HuH-7 (cell line): ENCODE data around the gene MAD1L1.
"Not testable (repeated sequence)": the region's sequence is repeated elsewhere in the genome, so short reads cannot be mapped to it uniquely, and the experiment has no call there.

Source experiments
- DNase-seq: peaks from one replicate; pipeline ENCODE4 v3.0.0; 2011; ENCODE audit warnings: low spot score

The MAD1L1 gene

DNA sequence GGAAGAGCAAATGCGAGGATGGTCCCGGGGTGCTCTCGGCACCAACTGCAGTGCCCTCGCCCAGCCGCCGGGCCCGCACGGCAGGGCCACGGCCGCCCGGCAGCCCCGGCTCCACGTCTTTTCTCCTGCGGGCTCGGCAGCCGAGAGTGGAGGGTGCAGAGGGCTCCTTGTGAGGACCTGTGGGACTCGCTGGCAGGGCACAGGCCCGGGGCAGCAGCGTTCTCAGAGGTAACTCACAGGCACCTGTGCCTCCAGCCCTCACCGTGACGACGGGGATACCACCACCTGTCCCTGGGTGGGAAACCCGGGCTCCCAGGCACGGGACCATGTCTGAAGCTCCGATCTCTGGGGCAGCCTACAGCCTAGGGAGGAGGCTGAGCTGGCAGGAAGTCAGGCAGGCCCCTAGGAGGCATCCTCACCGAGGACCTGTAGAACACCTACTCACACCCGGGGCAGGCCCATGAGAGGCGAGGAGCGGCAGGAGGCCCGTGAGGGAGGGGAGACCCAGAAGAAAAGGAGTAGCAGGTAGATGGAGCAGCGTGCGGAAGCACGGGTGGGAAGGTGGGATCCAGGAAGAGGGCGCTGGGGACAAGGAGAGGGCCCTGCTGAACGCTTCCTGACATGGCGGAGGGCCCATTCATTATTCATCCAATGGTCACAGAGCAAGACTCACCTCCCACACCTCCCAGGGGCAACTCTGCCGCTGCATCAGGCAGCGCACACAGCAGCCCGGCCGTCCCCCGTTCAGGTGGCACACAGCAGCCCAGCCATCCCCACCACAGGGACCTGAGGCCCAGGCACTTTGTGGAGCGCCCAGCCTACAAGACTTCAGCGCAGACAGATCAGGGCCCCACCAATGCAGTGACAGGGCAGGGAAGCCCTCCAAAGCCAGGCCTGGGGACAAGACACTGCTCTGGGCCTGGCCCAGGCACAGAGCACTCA lies 244.9 kb downstream of the MAD1L1 start:
- no peak for DNase-seq

DNA sequence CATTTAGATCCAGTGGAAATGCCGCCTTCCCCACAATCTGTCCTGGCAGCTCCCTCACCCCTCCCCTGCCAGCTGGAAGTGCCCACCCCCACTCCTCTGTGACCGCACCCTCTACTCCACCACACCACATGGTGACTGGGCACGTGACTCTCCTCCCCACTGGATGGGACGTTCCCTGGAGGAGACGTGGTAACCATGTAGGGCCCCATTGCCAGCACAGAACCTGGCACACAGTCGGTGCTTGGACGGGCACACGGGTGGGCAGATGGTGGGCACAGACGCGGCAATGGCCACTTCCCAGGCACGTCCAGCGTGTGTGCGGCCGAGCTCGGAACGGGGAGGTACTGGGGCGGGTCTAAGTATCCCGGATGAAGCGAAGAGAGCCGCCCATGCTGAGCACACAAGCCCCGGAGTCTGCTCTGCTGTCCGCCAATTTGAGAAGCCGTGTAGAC lies 245.6 kb downstream of the MAD1L1 start:
- no peak for DNase-seq

DNA sequence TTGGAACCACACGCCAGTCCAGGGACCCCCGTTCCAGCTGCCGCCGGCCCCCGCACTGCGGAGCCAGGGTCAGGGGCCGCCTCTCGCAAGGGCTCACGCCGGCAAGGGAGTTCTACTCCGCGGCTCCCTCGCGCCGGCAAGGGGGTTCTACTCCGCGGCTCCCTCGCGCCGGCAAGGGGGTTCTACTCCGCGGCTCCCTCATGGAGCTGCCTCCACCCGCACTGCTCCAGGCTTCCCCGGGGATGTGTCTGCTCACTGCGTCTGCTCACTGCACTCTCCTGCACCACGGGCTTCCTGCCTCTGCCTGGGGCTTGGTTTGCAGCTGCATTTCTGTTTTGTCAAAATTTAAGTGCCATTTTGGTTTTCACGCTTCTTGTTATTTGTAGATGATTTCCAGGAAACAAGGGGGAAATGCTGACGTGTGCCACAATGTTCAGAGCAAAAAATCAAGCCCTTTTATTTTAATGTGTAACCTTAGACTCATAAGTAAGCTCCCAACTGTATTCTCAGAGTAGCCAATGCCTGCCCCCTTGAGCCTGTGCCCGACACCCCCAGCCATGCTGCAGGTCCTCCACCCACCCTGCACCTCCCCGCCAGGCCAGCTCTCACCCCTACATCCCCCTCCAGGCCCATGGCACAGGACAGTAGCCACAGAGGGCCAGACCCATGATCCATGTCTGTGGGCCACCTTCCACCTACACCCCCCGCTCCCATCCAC lies 246.2 kb downstream of the MAD1L1 start:
- no peak for DNase-seq

DNA sequence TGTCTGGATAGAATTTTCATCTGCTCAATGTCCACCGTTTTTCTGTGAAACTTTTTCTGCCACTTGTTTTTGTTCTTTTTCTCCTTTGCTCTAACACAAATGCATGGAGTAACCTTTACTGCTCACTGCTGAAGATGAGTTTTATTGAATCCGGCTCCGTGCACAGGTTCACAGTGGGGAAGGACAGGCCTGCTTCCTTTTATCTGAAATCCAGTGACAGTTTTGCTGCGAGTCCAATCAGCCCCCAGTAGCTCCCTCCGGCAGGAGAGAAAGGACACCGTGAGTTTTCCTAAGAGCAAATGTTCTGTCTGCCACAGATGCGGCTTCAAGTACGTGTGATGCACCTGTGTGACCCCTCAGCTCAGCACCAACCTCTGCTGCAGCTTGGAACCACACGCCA lies 246.8 kb downstream of the MAD1L1 start:
- DNase-seq, result no peak

DNA sequence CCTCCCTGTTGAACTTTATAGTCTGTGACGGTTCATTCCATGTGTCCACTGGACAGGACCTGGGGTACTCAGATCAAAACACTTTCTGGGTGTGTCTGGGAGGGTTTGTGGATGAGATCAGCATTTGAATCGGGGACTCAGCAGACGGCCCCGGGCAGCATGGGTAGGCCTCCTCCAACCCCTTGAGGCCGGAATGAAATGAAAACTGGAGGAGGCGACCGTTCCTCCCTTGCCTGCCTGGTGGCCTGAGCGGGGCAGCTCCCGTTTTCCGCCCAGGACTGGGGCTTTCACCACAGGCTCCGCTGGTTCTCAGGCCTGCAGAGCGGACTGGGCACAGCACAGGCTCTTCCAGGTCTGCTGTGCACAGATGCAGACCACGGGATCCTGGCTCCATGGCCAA lies 247.7 kb downstream of the MAD1L1 start:
- DNase-seq, result no peak

DNA sequence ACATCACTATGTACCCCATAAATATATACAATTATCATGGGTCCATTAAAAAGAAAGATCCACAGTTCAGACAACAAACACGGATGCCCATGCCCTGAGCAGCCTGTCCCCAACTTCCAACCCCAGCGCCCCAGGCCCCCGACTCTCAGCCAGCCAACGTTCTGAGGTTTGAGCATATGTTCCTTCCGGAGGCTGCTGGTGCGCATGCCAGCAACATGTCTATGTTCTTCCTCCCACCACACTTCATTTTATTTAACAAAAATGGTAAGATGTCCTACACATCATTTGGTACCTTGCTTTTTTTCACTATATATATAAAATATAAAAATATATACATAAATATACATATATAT lies 250.9 kb downstream of the MAD1L1 start:
- no peak for DNase-seq

DNA sequence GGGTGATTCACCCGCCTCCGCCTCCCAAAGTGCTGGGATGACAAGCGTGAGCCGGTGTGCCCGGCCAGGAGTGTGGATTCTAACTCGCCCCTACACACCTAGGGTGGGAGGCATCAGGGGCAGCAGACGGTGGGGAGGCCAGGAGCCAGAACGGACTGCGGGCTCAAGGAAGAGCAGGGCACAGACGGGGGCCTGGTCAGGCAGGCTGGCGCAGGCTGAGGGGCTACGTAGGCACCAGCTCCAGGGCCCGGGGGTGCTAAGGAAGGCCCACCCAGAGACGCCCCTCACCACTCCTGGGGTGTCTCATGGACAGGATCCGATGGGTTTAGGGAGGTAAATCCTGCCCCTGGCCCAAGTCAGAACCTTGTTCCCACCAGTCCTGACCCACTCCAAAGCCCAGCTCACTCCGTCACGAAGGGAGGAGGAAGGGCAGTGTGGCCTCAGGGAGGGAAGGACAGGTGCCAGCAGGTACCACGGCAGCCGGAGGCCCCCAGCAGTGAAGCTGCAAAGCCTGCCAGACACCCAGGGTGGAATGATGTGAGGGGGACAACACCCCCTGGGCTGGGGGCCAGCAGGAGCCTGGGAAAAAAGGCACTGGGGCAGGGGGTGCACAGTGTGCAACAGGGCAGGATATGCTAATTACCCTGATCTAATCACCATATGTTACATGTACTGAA lies 251.4 kb downstream of the MAD1L1 start:
- no peak for DNase-seq

DNA sequence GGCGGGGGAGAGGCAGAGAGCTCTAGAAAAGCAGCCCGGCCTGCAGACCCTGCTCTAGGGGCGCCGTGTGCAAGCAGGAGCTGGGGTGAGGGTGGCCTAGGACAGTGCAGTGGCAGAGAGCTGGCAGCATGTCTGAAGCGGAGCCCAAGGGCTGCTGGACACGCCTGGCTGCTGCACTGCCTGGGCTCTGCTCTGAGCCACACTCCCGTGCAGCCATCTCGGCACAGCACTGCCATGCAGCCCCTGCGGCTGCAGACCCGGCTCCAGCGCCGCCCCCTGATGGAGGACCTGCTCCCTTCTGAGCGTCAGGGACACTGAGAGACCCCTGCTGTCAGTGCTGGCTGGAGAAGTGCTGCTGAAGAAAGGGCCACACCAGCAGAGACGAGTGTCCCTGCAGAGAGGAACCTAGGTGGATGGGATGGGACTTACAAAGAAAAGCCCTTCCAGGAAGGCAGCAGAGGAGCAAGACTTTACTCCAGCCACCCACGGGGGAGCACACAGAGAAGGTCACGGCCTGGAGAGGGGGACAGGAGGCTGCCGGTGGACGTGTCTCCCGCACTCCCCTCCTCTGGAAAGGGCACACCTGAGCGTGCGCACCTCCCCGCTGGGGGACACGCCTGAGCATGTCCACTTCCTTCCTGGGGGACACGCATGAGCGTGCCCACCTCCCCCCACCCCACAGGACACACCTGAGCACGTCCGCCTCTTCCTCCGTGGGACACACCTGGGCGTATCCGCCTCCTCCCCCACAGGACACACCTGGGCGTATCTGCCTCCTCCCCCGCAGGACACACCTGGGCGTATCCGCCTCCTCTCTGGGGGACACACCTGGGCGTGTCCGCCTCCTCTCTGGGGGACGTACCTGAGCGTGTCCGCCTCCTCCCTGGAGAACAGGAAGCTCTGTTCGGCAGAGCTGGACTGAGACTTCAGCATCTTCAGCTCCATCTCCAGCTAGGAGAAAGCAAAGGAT lies 252.9 kb downstream of the MAD1L1 start:
- DNase-seq, result no peak

DNA sequence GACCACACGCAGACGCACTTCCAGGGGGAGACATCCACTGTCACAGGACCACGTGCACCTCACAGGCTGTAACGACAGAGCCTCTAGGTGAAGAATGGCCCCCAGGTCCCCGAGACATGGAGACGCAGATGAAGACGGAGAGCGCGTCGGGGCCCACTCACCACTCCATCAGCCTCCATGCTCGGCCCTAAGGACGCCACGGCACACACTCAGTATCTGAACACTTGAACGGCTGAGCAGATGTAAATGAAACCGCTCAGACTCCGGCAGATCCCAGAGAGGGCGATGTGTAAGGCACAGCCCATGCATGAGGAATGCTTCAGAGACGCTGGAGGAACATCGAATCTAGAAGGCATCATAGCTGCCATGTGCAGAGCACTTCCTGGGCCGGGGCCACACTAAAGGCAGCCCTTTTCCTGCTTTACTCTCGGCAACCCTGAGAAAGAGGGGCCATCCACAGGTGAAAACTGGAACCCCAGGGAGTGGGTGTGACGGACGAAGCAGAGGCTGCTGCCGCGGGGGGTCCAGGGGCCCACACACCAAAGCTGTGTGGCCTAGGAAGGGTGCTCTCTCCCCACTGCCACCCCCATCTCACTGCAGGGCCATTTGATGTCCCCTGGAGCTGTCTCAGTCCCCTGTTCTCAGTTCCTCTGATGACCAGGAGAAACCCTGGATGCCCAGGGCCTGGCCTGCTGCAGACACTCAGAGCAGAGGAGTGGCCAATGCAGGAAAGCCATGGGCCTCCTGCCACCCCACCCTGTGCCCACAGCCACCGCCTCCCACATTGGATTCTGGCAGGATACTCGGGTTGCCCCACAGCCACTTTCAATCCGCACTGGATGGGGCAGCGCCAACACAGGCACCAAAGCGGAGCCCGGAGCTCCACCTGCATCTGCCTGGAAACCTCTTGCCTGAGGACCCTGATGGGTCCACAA lies 253.8 kb downstream of the MAD1L1 start:
- no peak for DNase-seq

DNA sequence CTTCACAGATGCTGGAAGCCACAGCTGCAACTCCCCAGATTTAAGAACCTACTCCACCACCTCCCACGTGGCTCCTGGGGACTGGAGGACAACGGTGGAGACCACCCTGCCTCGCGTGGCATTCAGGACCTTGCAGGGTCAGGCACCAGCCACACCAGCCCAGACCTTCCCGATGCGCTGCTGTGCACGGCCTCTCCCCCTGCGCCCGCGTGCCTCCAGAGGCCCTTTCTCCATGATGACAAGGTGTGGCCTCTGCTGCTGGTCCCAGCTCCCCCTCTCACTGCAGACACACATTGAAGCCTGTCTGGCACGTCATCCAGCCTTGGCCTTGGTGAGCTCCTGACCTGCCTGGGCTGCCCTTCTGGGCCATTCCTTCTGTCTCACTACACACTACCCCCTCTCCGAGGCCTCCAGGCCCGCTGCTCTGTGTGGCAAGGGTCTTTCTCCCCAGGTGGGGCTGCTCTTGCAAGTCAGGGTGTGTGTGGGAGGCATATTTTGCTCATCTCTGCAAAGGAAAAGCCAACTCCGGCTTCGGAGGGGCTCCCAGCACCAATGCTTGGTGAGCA lies 254.8 kb downstream of the MAD1L1 start:
- no peak for DNase-seq

DNA sequence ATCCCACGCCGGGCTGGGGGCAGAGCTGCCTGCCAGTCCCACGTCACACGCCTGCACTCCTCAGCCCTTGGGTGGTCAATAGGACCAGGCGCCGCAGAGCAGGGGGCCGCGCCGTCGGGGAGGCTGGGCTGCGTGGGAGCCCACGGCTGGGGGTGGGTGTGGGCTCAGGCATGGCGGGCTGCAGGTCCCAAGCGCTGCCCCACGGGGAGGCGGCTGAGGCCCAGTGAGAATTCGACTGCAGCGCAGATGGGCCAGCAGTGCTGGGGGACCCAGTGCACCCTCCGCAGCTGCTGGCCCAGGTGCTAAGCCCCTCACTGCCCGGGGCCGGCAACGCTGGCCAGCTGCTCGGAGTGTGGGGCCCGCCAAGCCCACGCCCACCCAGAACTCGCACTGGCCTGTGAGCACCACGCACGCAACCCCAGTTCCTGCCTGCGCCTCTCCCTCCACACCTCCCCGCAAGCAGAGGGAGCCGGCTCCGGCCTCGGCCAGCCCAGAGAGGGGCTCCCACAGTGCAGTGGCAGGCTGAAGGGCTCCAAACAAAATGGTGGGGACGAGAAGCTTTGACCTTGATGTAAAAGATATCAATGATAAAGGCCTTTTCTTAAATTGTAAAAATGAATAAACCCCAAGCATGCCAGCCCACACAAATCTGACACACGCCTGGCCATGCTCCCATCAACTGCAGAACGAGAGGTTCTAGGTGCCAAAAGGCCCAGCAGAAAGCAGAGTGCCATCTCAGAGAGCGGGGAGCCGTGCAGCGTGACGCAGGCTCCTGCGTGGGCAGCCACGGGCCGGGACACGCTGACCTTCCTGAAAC lies 255.5 kb downstream of the MAD1L1 start:
- DNase-seq, result no peak

DNA sequence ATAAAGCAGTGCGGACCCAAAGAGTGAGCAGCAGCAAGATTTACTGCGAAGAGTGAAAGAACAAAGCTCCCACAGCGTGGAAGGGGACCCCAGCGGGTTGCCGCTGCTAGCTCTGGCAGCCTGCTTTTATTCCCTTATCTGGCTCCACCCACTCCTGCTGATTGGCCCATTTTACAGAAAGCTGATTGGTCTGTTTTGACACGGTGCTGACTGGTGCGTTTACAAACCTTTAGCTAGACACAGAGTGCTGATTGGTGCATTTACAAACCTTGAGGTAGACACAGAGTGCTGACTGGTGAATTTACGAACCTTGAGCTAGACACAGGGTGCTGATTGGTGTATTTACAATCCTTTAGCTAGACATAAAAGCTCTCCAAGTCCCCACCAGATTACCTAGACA lies 256.2 kb downstream of the MAD1L1 start:
- not testable (repeated sequence) for DNase-seq

DNA sequence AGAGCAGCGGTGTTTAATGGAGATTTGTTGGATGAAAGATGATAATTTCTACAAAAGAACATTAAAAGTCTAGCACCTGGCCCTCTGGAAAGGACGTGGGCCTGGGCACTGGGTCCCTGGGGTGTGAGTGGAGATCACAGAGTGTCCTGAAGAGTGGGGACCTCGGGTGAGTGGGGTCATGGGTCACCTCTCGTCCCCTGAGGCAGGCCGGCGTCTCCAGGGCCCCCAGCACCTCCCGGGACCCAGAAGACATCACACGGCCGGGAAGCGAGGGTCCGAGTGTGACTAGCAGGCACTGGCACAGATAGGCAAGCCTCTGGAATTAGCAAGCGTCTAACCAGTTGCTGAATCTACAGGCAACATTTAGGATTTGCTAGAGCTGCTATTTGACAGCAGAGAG lies 257.2 kb downstream of the MAD1L1 start:
- no peak for DNase-seq

DNA sequence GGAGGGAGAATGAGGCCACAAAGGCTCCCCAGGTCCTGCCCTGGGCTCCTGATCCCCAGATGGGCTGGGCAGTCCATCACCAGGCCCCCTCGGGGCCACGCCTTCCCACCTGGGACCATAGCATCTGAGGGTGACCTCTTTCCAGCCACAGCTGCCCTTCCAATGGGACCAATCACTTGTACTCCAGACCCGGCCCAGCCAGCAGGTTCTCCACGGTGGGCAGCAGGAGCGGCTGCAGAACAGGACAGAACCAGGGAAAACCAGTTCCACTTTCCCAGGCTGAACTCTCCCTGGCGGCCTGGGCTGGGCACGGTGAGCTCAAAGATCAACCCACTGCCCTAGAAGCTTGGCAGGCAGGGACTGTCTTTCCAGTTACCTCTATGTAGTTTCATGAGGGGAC lies 257.6 kb downstream of the MAD1L1 start:
- DNase-seq, result no peak

DNA sequence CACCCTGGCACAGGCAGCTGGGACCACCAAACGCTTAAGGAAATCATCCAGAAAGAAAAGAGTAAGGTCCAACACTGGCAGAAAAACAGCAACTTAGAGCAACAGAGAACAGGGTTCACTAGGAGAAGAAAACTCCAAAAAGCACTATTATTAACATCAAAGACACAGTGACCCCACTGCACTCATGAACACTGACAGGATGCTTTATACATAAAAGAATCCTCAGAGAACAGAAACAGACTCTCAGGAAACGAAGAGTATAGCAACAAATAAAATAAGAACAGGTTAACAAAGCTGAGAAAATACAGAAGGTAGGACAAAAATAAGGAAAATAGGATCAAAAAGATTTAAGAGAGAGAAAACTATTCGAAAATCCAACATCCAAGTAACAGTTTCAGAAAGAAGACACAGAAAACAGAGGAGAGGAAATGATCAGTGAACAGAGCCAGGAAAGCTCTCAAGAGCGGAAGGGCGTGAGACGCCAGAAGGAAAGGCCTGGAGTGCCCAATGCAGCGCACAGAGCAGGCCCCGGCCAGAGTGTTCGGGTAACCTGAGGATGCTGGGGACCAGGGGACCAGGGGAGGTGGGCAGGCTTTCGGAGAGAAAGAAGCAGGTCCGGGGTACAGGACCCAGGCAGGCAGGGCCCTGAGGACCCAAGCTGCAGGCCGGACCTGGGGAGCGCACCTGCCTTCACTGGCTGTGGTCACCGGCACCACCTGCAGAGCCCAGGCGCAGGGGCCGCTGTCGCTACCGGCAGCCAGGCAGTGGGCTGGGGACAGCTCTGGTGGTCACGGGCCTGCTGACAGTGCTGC lies 258.2 kb downstream of the MAD1L1 start:
- no peak for DNase-seq

DNA sequence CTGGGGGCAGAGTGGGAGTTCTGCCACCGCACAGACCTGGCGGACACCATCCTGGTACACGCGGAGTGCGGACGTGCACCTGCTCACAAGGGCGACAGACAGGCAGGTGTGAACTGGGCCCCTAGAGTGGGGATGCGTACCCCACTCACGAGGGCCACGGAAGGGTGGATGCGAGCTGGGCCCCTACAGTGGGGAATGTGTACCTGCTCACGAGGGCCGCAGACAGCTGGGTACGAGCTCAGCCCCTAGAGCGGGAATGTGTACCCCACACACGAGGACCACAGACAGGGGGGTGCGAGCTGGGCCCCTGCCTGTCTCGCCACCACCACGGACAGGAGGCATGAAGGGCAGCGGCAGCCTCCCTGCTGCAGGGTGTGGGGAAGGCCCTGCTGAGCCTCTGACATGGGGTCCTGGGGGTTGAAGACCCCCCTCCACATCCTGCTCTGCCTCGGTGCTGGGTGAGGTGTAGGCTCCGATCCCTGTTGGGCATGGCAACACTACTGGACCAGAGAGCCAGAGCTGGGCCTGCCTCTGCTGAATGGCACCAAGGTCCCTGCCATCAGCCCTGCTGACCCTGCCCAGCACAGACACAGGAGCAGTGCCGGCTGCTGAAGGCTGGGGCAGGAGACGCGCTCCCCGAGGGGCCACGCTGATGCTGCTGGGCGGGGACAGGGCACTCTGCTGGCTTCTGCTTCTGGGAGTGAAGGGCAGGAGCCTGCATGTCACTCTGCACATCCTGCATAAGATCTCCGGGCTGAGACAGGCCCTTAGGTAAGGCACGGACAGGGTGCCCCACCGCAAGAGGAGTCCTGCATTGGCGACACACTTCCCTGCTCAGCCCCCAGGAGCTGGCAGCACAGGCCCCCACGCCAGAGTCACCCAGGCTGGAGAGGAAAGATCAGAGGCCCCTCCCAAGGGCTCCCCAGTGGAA lies 259.2 kb downstream of the MAD1L1 start:
- DNase-seq, result no peak

DNA sequence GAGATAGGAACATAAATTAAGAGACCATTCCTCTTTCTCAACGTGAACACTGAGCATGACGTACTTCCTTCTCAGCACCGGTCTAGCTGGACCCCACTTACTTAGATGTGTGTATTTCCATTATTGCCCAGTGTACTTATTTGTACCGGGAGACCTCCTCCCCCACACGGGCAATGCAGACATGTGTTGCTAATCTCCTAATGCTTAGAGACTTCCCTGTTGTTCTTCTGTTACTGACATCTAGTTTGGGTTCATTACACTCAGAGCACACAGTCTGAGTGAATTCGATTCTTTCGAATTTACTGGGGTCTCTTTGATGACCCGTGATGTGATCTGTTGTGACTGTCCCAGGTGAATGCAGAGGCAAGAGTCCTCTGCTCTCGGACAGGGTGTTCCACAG lies 260.0 kb downstream of the MAD1L1 start:
- no peak for DNase-seq
